HG03045 (cell line): ENCODE data around the gene DYNLRB1.
A peak's percentile ranks its signal among the peaks of the same experiment; 100 is the strongest.

ENCODE experiments used
- ATAC-seq: cut with Tn5 transposase; IDR thresholded peaks from one replicate; pipeline ENCODE4 v1.9.1; 2021; ENCODE audit warnings: mild to moderate bottlenecking, moderate library complexity; ENCODE audit not compliant: unreplicated experiment

DYNLRB1 gene

DNA sequence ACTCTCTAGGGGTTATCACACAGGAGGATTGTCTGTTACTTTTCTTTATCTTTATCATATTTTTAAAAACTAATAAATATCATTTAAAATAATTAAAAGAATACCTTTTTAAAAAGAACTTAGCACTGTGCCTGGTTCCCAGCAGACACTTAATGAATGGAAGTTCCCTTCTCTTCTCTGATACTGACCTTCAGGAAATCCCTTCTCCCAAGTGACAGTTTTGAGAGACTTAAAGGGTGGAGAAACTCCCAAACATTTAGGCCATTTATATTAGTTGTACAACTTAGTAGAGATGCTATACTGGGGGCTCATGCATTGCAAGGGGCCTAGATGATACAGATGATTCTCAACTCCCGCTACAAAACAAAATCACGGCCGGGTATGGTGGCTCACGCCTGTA is 60.8 kb downstream of the DYNLRB1 start:
- no peak for ATAC-seq

- no peak for ATAC-seq
Observed at GRCh38 chr20:34578025-34578424, 61.8 kb downstream of the DYNLRB1 start.

DNA sequence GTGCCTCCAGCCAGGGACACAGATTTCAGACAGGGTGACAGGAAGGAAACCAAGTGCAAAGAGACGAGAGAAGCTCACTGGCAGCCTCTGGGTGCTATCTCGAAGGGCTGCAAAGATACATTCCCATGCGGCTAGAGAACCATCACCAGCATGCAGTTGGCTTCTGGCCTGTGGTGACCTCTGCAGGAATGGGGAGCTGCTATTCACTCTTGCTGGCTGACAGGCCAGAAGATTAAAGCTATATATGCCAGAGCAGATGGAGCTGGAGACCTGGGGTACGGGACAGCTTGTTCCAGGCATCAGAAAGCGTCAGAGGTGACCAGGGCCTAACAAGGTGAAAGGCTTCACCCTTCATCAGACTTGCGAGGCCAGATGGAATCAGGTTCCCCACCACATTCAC is 62.3 kb downstream of the DYNLRB1 start:
- ATAC-seq, result no peak

- ATAC-seq, result no peak
Observed at GRCh38 chr20:34579191-34579978, 63.2 kb downstream of the DYNLRB1 start.

- ATAC-seq, result no peak
Observed at GRCh38 chr20:34579979-34580940, 64.0 kb downstream of the DYNLRB1 start.

- ATAC-seq, result peak; percentile 47
Observed at GRCh38 chr20:34581341-34582184, 65.3 kb downstream of the DYNLRB1 start.

DNA sequence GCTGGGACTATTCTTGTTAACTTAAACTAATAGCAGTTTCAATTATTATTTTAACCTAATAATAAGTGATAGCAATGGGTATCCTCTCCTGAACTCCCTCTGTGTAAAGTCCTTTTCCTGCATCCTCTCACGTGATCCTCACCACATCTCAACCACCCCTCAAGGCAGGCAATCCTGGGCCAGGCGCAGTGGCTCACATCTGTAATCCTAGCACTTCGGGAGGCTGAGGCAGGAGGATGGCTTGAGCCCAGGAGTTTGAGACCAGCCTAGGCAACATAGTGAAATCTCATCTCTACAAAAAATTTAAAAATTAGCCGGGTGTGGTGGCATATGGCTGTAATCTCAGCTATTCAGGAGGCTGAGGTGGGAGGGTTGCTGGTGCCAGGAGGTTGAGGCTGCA is 66.0 kb downstream of the DYNLRB1 start:
- no peak for ATAC-seq

DNA sequence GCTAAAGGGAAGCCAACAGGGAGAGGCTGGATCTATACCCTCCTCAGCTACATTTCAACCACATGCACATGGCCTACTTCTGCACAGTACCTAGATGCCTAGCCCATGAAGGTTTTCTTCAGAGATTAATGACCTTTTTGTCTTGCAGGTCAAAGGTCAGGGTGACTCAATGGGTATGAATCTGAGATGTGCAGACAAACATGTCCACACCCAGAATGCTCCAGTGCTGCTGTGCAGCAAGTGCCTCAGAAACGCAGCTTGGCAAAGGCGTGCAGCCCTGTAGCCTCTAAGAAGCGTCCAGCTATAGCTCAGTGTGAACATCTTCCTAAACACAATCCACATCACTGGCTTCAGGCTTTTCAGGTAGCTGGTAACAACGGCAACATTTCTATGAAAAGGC is 66.7 kb downstream of the DYNLRB1 start:
- ATAC-seq, result no peak

DNA sequence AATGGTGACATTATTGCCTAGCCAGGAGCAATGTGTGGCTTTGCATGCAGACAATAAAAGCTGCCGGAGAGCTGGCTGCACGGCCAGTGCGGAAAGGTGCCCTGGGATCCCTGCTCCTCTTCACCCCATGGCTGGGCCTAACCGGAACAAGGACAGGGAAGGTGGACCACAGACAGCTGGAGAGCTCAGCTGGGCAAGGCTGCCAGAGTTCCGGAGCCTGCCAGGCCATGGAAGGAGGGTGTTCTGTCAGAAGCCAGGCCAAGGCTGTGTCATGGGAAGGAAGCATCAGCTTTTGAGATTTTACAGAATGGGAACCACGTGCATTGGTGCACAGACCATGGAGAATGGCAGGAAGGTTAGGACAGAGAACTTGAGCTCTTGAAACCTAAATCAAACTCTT is 67.3 kb downstream of the DYNLRB1 start:
- no peak for ATAC-seq

DNA sequence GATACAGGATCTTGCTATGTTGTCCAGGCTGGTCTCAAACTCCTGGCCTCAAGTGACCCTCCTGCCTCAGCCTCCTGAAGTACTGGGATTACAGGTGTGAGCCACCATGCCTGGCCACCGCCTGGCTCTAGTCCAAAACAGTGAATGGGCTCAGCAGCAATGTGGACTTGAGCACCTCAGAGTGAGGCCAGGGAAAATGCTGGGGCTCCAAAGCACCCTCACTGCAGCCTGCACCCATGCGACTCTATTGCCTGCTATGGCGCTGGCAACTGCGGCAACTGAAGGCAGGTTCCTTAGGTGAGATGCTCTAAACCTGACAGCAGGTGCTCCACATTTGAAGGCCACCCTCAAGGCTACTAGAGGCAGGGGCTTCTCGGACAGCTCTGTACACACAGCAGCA is 68.8 kb downstream of the DYNLRB1 start:
- no peak for ATAC-seq

DNA sequence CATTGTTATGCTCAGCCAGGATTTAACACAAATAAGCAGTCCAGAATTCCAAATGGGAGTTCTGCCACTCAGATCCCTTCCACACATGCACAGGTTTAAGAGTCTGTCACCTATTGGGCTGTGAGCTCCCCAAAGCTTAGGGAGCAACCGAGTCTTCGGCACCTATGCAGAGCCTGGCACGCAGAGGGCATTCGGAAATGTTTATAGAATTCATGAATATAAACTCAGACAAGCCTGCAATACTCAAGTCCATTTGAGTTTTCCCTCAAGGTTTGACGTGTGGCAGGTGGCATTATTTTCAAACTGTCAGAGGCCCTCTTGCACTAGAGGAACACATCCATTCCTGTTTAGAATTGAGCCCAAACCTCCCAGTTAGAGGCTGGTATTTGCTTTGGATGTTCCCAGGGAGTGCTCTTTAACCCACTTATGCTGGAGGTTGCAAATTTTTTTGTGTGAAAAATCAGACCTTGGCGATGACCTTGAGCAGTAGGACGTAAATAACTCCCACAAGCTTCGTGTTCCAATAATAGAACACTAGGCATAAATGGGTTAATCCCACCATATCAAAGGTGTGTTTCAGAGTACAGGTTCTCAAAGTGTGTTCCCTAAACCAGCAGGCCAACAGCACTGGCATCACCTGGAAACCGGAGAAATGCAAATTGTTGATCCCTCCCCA is 70.4 kb downstream of the DYNLRB1 start:
- ATAC-seq, result no peak
